Gastrocnemius medialis (tissue), 4 donors: Measurements from ENCODE around the gene MYO1E. TPM values are rescaled to one million over a fixed set of nuclear protein-coding genes. Genes with fewer than 3 reads are reported as not detected.
A peak's percentile ranks its signal among the peaks of the same experiment; 100 is the strongest.

Experiments
- ATAC-seq, 2 donors: fragments of 150-250 bp; one replicate each; pipeline ENCODE4 v1.9.1; 2016
- DNase-seq, 2 donors: peaks; one replicate each; pipeline ENCODE4 v3.0.0-alpha.2; 2019
- H3K27ac ChIP-seq, 4 donors: fragments of 200-600 bp; sonication (generic); 1 replicate in 1 of 4; 2 replicates in 3 of 4; pipeline ENCODE4 v1.5.1; 2016 to 2018; ENCODE audit warnings: mild to moderate bottlenecking in 2 of 4, moderate library complexity in 1 of 4
- H3K27me3 ChIP-seq, 3 donors: fragments of 200-600 bp; sonication (generic) in 2 of 3; 1 replicate in 1 of 3; 2 replicates in 2 of 3; pipeline versions ENCODE4 v1.5.1 to v1.6.0; 2016 to 2019; ENCODE audit warnings: mild to moderate bottlenecking in 1 of 3, moderate library complexity in 1 of 3
- H3K36me3 ChIP-seq, 2 donors: fragments of 200-600 bp; sonication (generic) in 1 of 2; one replicate each; pipeline ENCODE4 v1.5.1; 2017 to 2018
- H3K4me1 ChIP-seq, 2 donors: fragments of 200-600 bp; sonication (generic) in 1 of 2; one replicate each; pipeline ENCODE4 v1.5.1; 2016 to 2017; ENCODE audit warnings: mild to moderate bottlenecking in 2 of 2
- H3K4me3 ChIP-seq, 4 donors: fragments of 200-600 bp; sonication (generic) in 3 of 4; 1 replicate in 1 of 4; 2 replicates in 3 of 4; pipeline ENCODE4 v1.5.1; 2016 to 2019; ENCODE audit warnings: mild to moderate bottlenecking in 2 of 4
- H3K9me3 ChIP-seq, 3 donors: fragments of 200-600 bp; sonication (generic) in 2 of 3; 1 replicate in 1 of 3; 2 replicates in 2 of 3; pipeline ENCODE4 v1.5.1; 2016 to 2019
- POLR2A ChIP-seq, 2 donors: fragments of 450-650 bp; IDR thresholded peaks; one replicate each; pipeline ENCODE4 v1.6.1; 2017; ENCODE audit warnings: antibody characterized with exemption in 2 of 2, mild to moderate bottlenecking in 2 of 2, moderate library complexity in 2 of 2
- in situ Hi-C, 4 donors: fragments of 200-750 bp; cut with MboI; loops; one replicate each; pipeline versions ENCODE4 v1.15.0 to v1.8.0; 2017; ENCODE audit warnings: low sequenced_read_pairs in 4 of 4
- intact Hi-C: fragments of 100-400 bp; cut with DNase I; formaldehyde crosslinking; loops from one replicate; pipeline ENCODE4 v1.15.1; 2023; ENCODE audit warnings: low total_unique reads
- total RNA-seq, 4 donors: library from RNA; depleted of rRNA; stranded (reverse); fragments of >200 nt; gene quantifications; one replicate each; pipeline versions ENCODE4 v1.1.0 to v1.2.3, GENCODE V29; 2016
- TF ChIP-seq, protein P1 (sequence below), 5 experiments: fragments of 450-650 bp in 3 of 5; fragments of 200-600 bp in 2 of 5; sonication (generic) in 2 of 5; IDR thresholded peaks in 4 of 5; conservative IDR thresholded peaks in 1 of 5; 1 replicate in 4 of 5; 2 replicates in 1 of 5; pipeline ENCODE4 v1.5.1; 2016 to 2019; ENCODE audit warnings: antibody characterized with exemption in 5 of 5, mild to moderate bottlenecking in 3 of 5, moderate library complexity in 3 of 5

MYO1E gene
- total RNA-seq, 4 donors from 2014 or later = 12.8 to 39.6 (median 30.7) TPM

DNA sequence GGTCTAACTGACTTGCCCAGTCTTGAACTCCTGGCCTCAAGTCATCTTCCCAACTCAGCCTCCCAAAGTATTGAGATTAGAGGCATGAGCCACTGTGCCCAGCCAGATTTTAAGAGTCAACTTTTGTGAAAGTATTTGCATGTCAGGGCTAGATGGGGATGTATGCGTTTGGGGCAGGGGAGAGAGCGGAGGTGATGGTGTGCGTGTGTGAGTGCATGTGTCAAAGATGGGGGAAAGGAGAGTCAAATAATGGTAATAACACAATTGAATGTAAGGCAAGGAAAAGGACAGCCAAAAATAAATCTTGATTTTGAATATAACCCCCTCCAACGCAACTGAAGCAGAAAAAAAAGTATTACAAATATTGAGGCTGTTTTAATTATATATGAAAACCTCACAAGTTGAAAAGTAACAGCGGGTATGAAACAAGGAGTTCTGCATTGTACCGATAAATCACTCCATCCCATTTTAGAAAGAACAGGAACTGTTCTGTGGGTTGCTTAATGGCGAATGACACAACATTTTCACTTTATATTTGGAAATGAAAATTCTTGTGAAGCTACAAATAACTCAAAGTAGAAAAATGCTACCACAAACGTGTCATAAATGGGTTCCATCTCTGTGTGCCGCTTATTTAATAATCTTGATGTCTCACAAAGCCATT is 195.9 kb downstream of the MYO1E start:
- intact Hi-C loops = loop anchor here (10.0 kb wide), 1 partner anchor 238 kb away; no protein-coding TSS in a partner anchor
- no peak overlapping the region for H3K27ac ChIP-seq
- H3K27me3 ChIP-seq = no peaks in the 10 kb centered on the region
- no peak overlapping the region for H3K4me3 ChIP-seq
- peaks cover 0 to 19% of the 10 kb centered on the region in 2 donors for H3K36me3 ChIP-seq
- H3K9me3 ChIP-seq = peaks cover 0 to 2% (median 0%) of the 10 kb centered on the region in 3 donors
- in situ Hi-C loops = loop anchor here in 1 of 4 donors (10.0 kb wide), 1 partner anchor 318 kb away; no protein-coding TSS in a partner anchor
- ATAC-seq (no peak), DNase-seq (no peak)
- H3K4me1 ChIP-seq = peaks cover 4 to 14% of the 10 kb centered on the region in 2 donors
- no peak for TF ChIP-seq POLR2A (IDR thresholded peaks at IDR 0.05)
- TF ChIP-seq, protein P1, sequence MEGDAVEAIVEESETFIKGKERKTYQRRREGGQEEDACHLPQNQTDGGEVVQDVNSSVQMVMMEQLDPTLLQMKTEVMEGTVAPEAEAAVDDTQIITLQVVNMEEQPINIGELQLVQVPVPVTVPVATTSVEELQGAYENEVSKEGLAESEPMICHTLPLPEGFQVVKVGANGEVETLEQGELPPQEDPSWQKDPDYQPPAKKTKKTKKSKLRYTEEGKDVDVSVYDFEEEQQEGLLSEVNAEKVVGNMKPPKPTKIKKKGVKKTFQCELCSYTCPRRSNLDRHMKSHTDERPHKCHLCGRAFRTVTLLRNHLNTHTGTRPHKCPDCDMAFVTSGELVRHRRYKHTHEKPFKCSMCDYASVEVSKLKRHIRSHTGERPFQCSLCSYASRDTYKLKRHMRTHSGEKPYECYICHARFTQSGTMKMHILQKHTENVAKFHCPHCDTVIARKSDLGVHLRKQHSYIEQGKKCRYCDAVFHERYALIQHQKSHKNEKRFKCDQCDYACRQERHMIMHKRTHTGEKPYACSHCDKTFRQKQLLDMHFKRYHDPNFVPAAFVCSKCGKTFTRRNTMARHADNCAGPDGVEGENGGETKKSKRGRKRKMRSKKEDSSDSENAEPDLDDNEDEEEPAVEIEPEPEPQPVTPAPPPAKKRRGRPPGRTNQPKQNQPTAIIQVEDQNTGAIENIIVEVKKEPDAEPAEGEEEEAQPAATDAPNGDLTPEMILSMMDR (IDR thresholded peaks at IDR 0.05 in 4 of 5, conservative IDR thresholded peaks at IDR 0.05 in 1 of 5) = no peak

DNA sequence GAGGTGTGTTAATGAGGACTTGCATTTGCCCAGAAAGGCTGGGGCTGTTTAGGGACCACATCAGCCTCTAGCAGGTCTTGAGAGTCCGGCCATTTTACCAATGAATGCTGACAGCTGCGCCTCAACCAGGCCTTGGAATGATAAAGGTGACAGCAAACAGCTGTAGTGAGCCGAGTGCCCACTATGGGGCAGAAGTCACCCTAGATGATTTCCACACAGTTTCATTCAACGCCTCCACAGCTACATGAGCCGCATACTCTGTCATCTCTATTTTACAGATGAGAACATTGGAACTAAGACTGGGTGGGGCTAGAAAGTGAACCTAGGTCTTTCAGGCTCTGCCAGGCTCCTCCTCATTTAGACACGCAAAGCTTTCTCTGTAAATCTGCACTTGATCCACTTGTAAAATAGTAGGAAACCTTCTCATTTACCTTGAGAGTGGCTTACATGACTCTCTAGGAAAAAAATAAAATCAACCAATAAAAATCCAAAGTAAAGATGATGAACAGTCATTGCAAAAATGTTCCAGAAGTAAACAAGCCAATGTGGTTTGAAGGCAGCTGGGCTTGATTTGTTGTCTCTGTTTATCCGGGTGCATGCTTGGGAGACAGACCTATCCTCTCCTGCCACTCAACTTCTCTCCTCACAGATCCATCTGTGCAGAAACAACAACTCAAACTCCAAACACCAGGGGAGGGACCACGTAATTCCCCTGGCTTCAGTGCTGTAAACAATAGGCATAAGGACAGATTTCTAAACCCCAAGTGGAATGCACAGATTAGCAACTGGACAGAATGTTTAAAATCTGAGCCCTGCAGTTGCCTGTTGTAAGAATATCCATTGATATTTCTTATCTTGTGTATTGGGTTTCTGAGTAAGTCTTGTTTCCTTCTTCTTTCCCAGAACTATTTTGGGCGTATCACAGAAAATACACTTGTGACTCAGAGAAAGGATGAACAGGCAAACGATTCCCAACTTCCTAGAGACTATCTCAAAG is 197.5 kb downstream of the MYO1E start:
- peaks cover 0 to 31% of the 10 kb centered on the region in 2 donors for H3K36me3 ChIP-seq
- DNase-seq (peak in 1 of 2 donors; percentile 39), ATAC-seq (peak; percentile 45 to 74)
- intact Hi-C loops = loop anchor here (1.0 to 10.0 kb wide), 2 partner anchors 240 to 318 kb away; no protein-coding TSS in a partner anchor
- no peaks in the 10 kb centered on the region for H3K27me3 ChIP-seq
- no peak overlapping the region for H3K27ac ChIP-seq
- no peaks in the 10 kb centered on the region for H3K9me3 ChIP-seq
- no peak for TF ChIP-seq POLR2A (IDR thresholded peaks at IDR 0.05)
- TF ChIP-seq, protein P1 (IDR thresholded peaks at IDR 0.05 in 4 of 5, conservative IDR thresholded peaks at IDR 0.05 in 1 of 5) = peak; percentile 21 to 50 (median 47)
- peaks cover 4 to 14% of the 10 kb centered on the region in 2 donors for H3K4me1 ChIP-seq
- no peak overlapping the region for H3K4me3 ChIP-seq
- in situ Hi-C loops = loop anchor here in 2 of 4 donors (10.0 to 25.0 kb wide), 2 partner anchors 312 to 320 kb away; no protein-coding TSS in a partner anchor

DNA sequence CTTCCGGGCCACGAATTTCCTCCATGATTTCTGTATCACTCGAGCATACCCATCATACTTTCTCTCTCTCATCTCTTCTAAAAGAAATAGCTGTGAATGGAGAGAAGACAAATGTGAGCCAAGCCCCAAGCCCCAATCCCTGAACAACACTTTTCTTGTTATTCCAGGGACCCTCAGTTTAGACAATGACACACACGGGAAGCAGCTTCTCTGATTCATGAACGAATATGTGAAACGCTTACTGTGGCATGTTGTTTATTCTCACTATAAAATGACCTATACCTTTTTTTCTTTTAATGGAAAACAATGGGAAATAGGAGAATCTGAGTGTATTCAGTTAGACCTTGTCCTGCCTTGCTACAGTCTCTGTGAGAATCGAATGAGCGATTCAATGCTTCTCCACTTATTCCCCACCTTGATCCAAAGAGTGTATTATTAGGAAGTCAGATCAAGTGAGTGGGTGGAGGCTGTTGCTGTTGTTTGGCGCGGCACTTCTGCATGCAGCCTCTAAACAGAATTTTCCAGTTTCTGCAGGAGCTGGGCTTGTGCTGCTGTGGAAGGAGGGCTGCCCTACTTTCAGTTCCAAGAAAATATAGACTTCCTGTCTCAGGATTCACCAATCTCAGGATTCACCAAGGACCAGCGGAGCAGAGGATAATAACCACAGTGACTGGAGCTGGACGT is 198.4 kb downstream of the MYO1E start:
- Histone ChIP-seq H3K4me3 (no peak overlapping the region), H3K4me1 (peaks cover 4 to 14% of the 10 kb centered on the region in 2 donors), H3K9me3 (no peaks in the 10 kb centered on the region), H3K27ac (no peak overlapping the region), H3K36me3 (peaks cover 0 to 31% of the 10 kb centered on the region in 2 donors), H3K27me3 (no peaks in the 10 kb centered on the region)
- ATAC-seq = no peak
- in situ Hi-C loops (loop anchor here in 2 of 4 donors (10.0 to 25.0 kb wide), 2 partner anchors 313 to 321 kb away; no protein-coding TSS in a partner anchor), intact Hi-C loops (loop anchor here (10.0 kb wide), 1 partner anchor 241 kb away; no protein-coding TSS in a partner anchor)
- DNase-seq = no peak
- TF ChIP-seq POLR2A (IDR thresholded peaks at IDR 0.05) = no peak
- TF ChIP-seq, protein P1 (IDR thresholded peaks at IDR 0.05 in 4 of 5, conservative IDR thresholded peaks at IDR 0.05 in 1 of 5) = no peak

DNA sequence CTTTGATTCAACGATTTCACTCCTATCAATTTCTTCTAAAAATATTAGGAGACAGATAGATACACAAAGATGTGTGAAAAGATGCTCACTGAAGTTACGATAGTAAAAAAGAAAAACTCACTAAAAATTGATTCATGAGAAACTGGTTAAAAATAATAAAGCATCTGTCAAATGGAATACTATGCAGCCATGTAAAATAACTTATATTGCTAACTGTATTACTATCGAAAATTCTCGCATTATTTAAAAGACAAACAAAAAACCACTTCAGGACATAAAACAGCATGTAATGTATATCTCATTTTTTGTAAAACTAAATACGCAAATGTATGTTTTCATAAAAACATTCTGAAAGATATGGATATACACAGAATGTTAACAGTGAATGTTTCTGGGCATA is 199.5 kb downstream of the MYO1E start:
- Histone ChIP-seq H3K27ac (no peak overlapping the region), H3K4me3 (no peak overlapping the region), H3K36me3 (peaks cover 0 to 31% of the 10 kb centered on the region in 2 donors), H3K27me3 (no peaks in the 10 kb centered on the region), H3K4me1 (peaks cover 0 to 5% of the 10 kb centered on the region in 2 donors), H3K9me3 (no peaks in the 10 kb centered on the region)
- no peak for TF ChIP-seq POLR2A (IDR thresholded peaks at IDR 0.05)
- TF ChIP-seq, protein P1 (IDR thresholded peaks at IDR 0.05 in 4 of 5, conservative IDR thresholded peaks at IDR 0.05 in 1 of 5) = no peak
- DNase-seq (no peak), ATAC-seq (no peak)
- in situ Hi-C loops = loop anchor here in 2 of 4 donors (10.0 to 25.0 kb wide), 2 partner anchors 314 to 322 kb away; no protein-coding TSS in a partner anchor
- intact Hi-C loops = loop anchor here (10.0 kb wide), 1 partner anchor 242 kb away; no protein-coding TSS in a partner anchor
